HepG2 (cell line): ENCODE results near the gene STXBP2.

ENCODE experiments used
- FOXK1 ChIP-seq: sonication (generic); formaldehyde crosslinking; IDR thresholded peaks from 2 replicates; pipeline ENCODE4 v1.4.0; 2020; ENCODE audit warnings: low read depth, missing genetic modification reagents, borderline replicate concordance
- KAT2B ChIP-seq: fragments of 150-350 bp; IDR thresholded peaks from 2 replicates; pipeline ENCODE4 v1.6.1; 2014; ENCODE audit warnings: low read depth, low read length, borderline replicate concordance
- KDM3A ChIP-seq: IDR thresholded peaks from 2 replicates; pipeline ENCODE4 v1.6.1; 2018; ENCODE audit warnings: low read depth, missing compliant biosample characterization
- POLR2A ChIP-seq, 2 experiments: IDR thresholded peaks; 2 replicates each; pipeline ENCODE4 v1.6.1; 2011; ENCODE audit warnings: low read depth in 2 of 2, low read length in 2 of 2, mild to moderate bottlenecking in 1 of 2, moderate library complexity in 1 of 2; ENCODE audit not compliant: insufficient read depth in 1 of 2
- ZNF556 ChIP-seq: sonication (generic); formaldehyde crosslinking; IDR thresholded peaks from 2 replicates; pipeline ENCODE4 v1.4.0; 2020; ENCODE audit warnings: mild to moderate bottlenecking, missing genetic modification reagents, borderline replicate concordance
- TF ChIP-seq, protein P1 (sequence below): sonication (generic); formaldehyde crosslinking; IDR thresholded peaks from 2 replicates; pipeline ENCODE4 v1.5.0; 2020; ENCODE audit warnings: mild to moderate bottlenecking, missing genetic modification reagents, moderate library complexity
- TF ChIP-seq, protein P2 (sequence below): sonication (generic); formaldehyde crosslinking; IDR thresholded peaks from 2 replicates; pipeline ENCODE4 v1.5.1; 2020; ENCODE audit warnings: mild to moderate bottlenecking, missing genetic modification reagents, borderline replicate concordance
- TF ChIP-seq, protein P3 (sequence below): sonication (generic); formaldehyde crosslinking; IDR thresholded peaks from 2 replicates; pipeline ENCODE4 v1.4.0; 2020; ENCODE audit warnings: missing genetic modification reagents, borderline replicate concordance

DNA sequence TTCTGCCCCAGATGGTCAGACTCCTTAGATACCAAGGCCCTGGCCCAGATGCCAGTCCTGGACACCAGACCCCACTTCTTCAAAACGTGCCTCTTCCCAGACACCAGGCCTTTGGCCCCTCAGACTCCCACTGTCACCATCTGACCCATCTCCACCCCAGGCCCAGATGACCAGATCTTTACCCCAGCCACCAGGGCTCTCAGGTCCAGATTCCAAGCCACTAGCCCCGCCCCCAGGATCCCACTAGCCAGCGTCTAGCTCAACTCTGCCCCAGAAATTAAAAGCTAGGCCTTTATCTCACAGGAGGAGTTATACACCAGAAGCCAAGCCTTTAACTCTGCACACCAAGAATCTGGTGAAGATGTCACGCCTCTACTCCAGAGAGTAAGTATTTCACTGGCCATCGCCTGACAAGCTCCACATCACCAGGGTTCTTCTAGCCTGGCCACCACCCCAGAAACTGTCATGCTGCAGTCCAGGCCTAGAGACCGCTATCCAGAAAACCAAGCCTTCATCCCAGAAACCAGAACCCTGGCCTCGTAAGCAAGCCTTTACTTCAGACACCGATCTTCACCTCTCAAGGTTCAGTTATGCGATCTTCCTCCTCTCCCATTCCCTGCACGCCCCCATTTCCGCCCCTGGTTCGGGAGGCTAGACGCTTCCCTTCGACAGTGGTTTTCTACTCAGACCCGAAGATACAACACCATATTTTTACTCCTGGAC is 8.2 kb upstream of the STXBP2 start:
- TF ChIP-seq, protein P1, sequence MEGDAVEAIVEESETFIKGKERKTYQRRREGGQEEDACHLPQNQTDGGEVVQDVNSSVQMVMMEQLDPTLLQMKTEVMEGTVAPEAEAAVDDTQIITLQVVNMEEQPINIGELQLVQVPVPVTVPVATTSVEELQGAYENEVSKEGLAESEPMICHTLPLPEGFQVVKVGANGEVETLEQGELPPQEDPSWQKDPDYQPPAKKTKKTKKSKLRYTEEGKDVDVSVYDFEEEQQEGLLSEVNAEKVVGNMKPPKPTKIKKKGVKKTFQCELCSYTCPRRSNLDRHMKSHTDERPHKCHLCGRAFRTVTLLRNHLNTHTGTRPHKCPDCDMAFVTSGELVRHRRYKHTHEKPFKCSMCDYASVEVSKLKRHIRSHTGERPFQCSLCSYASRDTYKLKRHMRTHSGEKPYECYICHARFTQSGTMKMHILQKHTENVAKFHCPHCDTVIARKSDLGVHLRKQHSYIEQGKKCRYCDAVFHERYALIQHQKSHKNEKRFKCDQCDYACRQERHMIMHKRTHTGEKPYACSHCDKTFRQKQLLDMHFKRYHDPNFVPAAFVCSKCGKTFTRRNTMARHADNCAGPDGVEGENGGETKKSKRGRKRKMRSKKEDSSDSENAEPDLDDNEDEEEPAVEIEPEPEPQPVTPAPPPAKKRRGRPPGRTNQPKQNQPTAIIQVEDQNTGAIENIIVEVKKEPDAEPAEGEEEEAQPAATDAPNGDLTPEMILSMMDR (CRISPR knock-in tag), result no peak
- TF ChIP-seq POLR2A (IDR thresholded peaks at IDR 0.05; ENCODE audit: insufficient read depth in 1 of 2, low read depth in 2 of 2, low read length in 2 of 2), result no peak
- no peak for TF ChIP-seq KDM3A (CRISPR knock-in tag)
- TF ChIP-seq ZNF556 (CRISPR knock-in tag), result no peak
- TF ChIP-seq, protein P2, sequence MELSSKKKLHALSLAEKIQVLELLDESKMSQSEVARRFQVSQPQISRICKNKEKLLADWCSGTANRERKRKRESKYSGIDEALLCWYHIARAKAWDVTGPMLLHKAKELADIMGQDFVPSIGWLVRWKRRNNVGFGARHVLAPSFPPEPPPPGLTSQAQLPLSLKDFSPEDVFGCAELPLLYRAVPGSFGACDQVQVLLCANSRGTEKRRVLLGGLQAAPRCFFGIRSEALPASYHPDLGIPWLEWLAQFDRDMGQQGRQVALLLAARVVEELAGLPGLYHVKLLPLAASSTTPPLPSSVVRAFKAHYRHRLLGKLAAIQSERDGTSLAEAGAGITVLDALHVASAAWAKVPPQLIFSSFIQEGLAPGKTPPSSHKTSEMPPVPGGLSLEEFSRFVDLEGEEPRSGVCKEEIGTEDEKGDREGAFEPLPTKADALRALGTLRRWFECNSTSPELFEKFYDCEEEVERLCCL, result no peak
- TF ChIP-seq KAT2B, result no peak
- TF ChIP-seq, protein P3, sequence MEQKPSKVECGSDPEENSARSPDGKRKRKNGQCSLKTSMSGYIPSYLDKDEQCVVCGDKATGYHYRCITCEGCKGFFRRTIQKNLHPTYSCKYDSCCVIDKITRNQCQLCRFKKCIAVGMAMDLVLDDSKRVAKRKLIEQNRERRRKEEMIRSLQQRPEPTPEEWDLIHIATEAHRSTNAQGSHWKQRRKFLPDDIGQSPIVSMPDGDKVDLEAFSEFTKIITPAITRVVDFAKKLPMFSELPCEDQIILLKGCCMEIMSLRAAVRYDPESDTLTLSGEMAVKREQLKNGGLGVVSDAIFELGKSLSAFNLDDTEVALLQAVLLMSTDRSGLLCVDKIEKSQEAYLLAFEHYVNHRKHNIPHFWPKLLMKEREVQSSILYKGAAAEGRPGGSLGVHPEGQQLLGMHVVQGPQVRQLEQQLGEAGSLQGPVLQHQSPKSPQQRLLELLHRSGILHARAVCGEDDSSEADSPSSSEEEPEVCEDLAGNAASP, result no peak
- no peak for TF ChIP-seq FOXK1 (CRISPR knock-in tag)
